ACC112 (cell line): Measurements from ENCODE around the gene TIMM9.
"Not testable (repeated sequence)": the region's sequence is repeated elsewhere in the genome, so short reads cannot be mapped to it uniquely, and the experiment has no call there.

Experiments
- H2AFZ ChIP-seq: fragments of 200-600 bp; sonication (generic); one replicate; pipeline ENCODE4 v1.6.0; 2017; ENCODE audit warnings: antibody characterized with exemption, low read length; ENCODE audit not compliant: unreplicated experiment
- H3K27ac ChIP-seq: fragments of 200-600 bp; sonication (generic); 2 replicates; pipeline ENCODE4 v1.5.1; 2014; ENCODE audit warnings: low read depth, mild to moderate bottlenecking, antibody characterized with exemption, low read length, moderate library complexity
- H3K27me3 ChIP-seq: fragments of 200-600 bp; sonication (generic); 2 replicates; pipeline ENCODE4 v1.6.1; 2014; ENCODE audit warnings: mild to moderate bottlenecking, antibody characterized with exemption, low read length, moderate library complexity, mixed read lengths; ENCODE audit not compliant: insufficient read depth
- H3K36me3 ChIP-seq: fragments of 200-600 bp; sonication (generic); 2 replicates; pipeline ENCODE4 v1.6.1; 2016; ENCODE audit warnings: mild to moderate bottlenecking, antibody characterized with exemption, low read length, moderate library complexity, mixed read lengths; ENCODE audit not compliant: insufficient read depth
- H3K4me1 ChIP-seq: fragments of 200-600 bp; sonication (generic); one replicate; pipeline ENCODE4 v1.6.1; 2016; ENCODE audit warnings: low read length, mixed read lengths; ENCODE audit not compliant: insufficient read depth, unreplicated experiment, control insufficient read depth
- H3K4me3 ChIP-seq: fragments of 200-600 bp; sonication (generic); 2 replicates; pipeline ENCODE4 v1.5.1; 2014; ENCODE audit warnings: mild to moderate bottlenecking, low read depth, low read length
- H3K79me2 ChIP-seq: fragments of 200-600 bp; sonication (generic); one replicate; pipeline ENCODE4 v1.6.0; 2016; ENCODE audit warnings: low read length; ENCODE audit not compliant: control insufficient read depth, unreplicated experiment, insufficient read depth

Gene TIMM9

DNA sequence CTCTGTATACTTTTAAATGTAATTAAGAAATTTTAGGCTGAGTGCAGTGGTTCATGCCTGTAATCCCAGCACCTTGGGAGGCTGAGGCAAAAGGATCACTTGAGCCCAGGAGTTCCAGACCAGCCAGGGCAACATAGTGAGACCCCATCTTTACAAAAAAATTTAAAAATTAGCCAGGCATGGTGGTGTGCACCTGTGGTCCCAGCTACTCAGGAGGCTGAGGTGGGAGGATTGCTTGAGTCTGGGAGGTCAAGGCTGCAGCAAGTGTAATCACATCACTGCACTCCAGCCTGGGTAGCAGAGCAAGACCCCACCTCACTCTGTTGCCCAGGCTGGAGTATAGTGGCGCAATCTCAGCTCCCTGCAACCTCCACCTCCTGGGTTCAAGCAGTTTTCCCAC, 65.1 kb downstream of the TIMM9 start:
- H3K36me3 ChIP-seq = peaks cover 16% of the 10 kb centered on the region

More for the DNA sequence above, 65.1 kb downstream of the TIMM9 start:
- not testable (repeated sequence) for H2AFZ ChIP-seq, H3K27me3 ChIP-seq, H3K27ac ChIP-seq, H3K79me2 ChIP-seq, H3K4me1 ChIP-seq, H3K4me3 ChIP-seq
